GM12864 (cell line): ENCODE results near the gene C16orf74.

Source experiments
- DNase-seq: peaks from one replicate; pipeline ENCODE4 v3.0.0-alpha.2; 2011; ENCODE audit warnings: low read depth
- H3K4me3 ChIP-seq: 2 replicates; pipeline ENCODE4 v1.5.1; 2011; ENCODE audit warnings: mild to moderate bottlenecking, low read depth, low read length, control low read depth
- CTCF ChIP-seq: IDR thresholded peaks from 2 replicates; pipeline ENCODE4 v1.5.1; 2011; ENCODE audit warnings: low read depth, mild to moderate bottlenecking, moderate library complexity, low read length, control low read depth, inconsistent platforms; ENCODE audit errors: missing control alignments

C16orf74 gene

GRCh38 chr16:85707528-85708095, 43.3 kb downstream of the C16orf74 start:
- H3K4me3 ChIP-seq = no peak overlapping the region
- no peak for TF ChIP-seq CTCF
- DNase-seq = no peak

GRCh38 chr16:85706449-85707034, 44.4 kb downstream of the C16orf74 start:
- no peak for TF ChIP-seq CTCF
- H3K4me3 ChIP-seq = no peak overlapping the region
- no peak for DNase-seq

GRCh38 chr16:85704900-85705846, 45.7 kb downstream of the C16orf74 start:
- no peak overlapping the region for H3K4me3 ChIP-seq
- DNase-seq = no peak

GRCh38 chr16:85704011-85704410, 46.9 kb downstream of the C16orf74 start:
- DNase-seq = no peak
- TF ChIP-seq CTCF = no peak

More at GRCh38 chr16:85704900-85705846, 45.7 kb downstream of the C16orf74 start:
- TF ChIP-seq CTCF = no peak

GRCh38 chr16:85699628-85700027, 51.3 kb downstream of the C16orf74 start:
- DNase-seq = no peak
- no peak overlapping the region for H3K4me3 ChIP-seq
- TF ChIP-seq CTCF = no peak

More at GRCh38 chr16:85704011-85704410, 46.9 kb downstream of the C16orf74 start:
- no peak overlapping the region for H3K4me3 ChIP-seq

GRCh38 chr16:85698935-85699558, 51.8 kb downstream of the C16orf74 start:
- no peak for TF ChIP-seq CTCF
- no peak overlapping the region for H3K4me3 ChIP-seq
- DNase-seq = no peak
